ENCODE data around the gene IFNK.

- TF ChIP-seq SP1 (IDR thresholded peaks at IDR 0.05; ENCODE audit: low read depth) (no peak), MAX (IDR thresholded peaks at IDR 0.05) (no peak), CTCF (IDR thresholded peaks at IDR 0.05 in 2 of 3, conservative IDR thresholded peaks at IDR 0.05 in 1 of 3; ENCODE audit: borderline replicate concordance in 1 of 3, insufficient read depth in 1 of 3, low read depth in 2 of 3, low read length in 2 of 3) (no peak)
These were observed 28.0 kb upstream of the IFNK start for GRCh38 chr9:27496135-27496504.
